HG02759 (cell line): Measurements from ENCODE around the gene PRKAB2.
"Not testable (repeated sequence)": the region's sequence is repeated elsewhere in the genome, so short reads cannot be mapped to it uniquely, and the experiment has no call there.

Source experiments
- ATAC-seq: cut with Tn5 transposase; IDR thresholded peaks from one replicate; pipeline ENCODE4 v1.9.1; 2021; ENCODE audit warnings: mild to moderate bottlenecking, moderate library complexity; ENCODE audit not compliant: unreplicated experiment

The PRKAB2 gene

DNA sequence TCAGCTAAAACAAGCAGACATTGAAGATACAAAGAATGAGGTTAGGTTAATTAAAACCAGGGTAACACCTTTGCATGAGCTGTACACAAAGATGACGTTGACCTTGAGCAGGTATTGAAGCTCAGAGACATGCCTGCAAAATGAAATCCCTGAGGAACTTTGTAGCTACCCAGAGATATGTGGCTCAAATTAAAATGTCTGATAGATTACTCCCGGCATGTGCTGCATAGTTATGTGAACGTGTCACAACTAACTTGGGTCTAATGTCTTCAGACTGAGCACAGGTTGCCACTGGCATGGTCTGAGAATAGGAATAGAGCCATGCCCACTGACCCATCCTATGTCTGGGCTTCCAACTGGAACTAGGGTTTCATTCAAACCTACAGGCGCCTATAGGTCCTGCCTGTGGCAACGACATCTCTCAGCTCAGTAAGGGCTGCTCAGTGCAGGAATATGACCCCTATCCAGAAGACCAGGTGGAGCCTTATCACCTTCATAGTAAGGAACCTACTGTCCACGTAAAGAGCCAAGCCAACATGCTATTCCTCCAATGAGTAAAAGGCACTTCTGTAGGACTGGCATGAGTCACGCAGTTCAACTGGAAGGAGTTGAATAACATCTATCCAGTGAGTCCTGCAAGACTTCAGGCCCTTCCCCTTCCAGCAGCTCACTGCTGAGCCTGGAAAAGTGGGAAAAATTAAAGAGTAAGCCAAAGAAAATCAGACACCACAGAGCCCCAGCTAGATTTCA, 60.7 kb downstream of the PRKAB2 start:
- no peak for ATAC-seq

GRCh38 chr1:147110872-147111271, 61.4 kb downstream of the PRKAB2 start:
- no peak for ATAC-seq

DNA sequence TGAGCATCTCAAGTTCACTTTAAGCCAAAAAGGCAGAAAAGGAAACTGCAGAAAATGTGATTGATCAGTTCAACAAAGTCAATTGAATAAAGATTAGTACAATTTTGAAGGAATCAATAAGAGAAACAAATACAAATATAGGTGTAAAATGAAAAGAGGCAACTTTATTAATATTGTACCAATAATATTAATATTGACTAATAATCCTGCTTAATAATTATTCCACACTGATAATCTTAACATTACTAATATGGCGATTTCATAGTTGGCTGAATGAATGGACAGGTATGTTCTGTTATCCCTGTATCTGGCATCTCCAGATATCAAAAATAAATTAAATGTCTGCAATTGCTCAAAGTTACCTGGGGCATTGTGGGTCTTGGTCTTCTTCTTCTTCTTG, 61.8 kb downstream of the PRKAB2 start:
- no peak for ATAC-seq

DNA sequence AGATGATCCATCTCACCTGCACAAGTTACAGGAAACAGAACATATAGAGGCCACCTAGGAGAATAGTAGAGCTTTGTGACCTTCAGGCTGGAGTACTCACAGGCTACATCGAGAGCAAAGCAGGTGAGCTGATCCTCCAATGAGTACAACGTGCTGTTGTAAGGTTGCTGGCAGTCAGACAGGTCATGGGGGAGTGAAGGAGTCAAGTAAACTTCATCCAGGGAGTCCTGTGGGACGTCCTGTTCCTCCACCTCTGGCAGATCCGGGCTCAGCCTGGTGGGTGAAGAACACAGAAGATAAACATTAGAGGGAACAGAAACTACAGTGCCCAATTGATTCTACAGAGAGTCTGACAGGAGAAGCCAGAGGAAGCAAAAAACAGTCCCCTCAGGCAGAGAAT, 62.5 kb downstream of the PRKAB2 start:
- no peak for ATAC-seq

- ATAC-seq = no peak
Observed at GRCh38 chr1:147109041-147109440, 63.2 kb downstream of the PRKAB2 start.

- ATAC-seq = not testable (repeated sequence)
Observed at GRCh38 chr1:147106407-147106881, 65.8 kb downstream of the PRKAB2 start.

- ATAC-seq = no peak
Observed at GRCh38 chr1:147105909-147106308, 66.4 kb downstream of the PRKAB2 start.
